HG03159 (cell line): Measurements from ENCODE around the gene RAB20.
A peak's percentile ranks its signal among the peaks of the same experiment; 100 is the strongest.
"Not testable (repeated sequence)": the region's sequence is repeated elsewhere in the genome, so short reads cannot be mapped to it uniquely, and the experiment has no call there.

Experiments
- ATAC-seq: cut with Tn5 transposase; IDR thresholded peaks from one replicate; pipeline ENCODE4 v1.9.1; 2021; ENCODE audit warnings: mild to moderate bottlenecking, moderate library complexity; ENCODE audit not compliant: unreplicated experiment

Gene RAB20

GRCh38 chr13:110511509-110512181 lies 49.9 kb downstream of the RAB20 start:
- ATAC-seq = no peak

GRCh38 chr13:110509971-110510786 lies 51.3 kb downstream of the RAB20 start:
- ATAC-seq = peak; percentile 69

- ATAC-seq = no peak
These were observed 52.0 kb downstream of the RAB20 start for GRCh38 chr13:110509478-110509926.

- no peak for ATAC-seq
These were observed 53.7 kb downstream of the RAB20 start for GRCh38 chr13:110507678-110508381.

- no peak for ATAC-seq
These were observed 54.5 kb downstream of the RAB20 start for GRCh38 chr13:110506859-110507566.

- no peak for ATAC-seq
These were observed 55.1 kb downstream of the RAB20 start for GRCh38 chr13:110506396-110506795.

GRCh38 chr13:110505594-110505993 lies 55.9 kb downstream of the RAB20 start:
- ATAC-seq = no peak

GRCh38 chr13:110503979-110504499 lies 57.5 kb downstream of the RAB20 start:
- ATAC-seq = no peak

- no peak for ATAC-seq
These were observed 58.3 kb downstream of the RAB20 start for GRCh38 chr13:110503037-110503901.

GRCh38 chr13:110501188-110501587 lies 60.3 kb downstream of the RAB20 start:
- no peak for ATAC-seq

GRCh38 chr13:110500341-110500740 lies 61.2 kb downstream of the RAB20 start:
- ATAC-seq = no peak

GRCh38 chr13:110499621-110500281 lies 61.8 kb downstream of the RAB20 start:
- no peak for ATAC-seq

GRCh38 chr13:110498765-110499164 lies 62.8 kb downstream of the RAB20 start:
- no peak for ATAC-seq

- ATAC-seq = no peak
These were observed 63.2 kb downstream of the RAB20 start for GRCh38 chr13:110498327-110498726.

GRCh38 chr13:110497896-110498295 lies 63.6 kb downstream of the RAB20 start:
- ATAC-seq = not testable (repeated sequence)

GRCh38 chr13:110497003-110497402 lies 64.5 kb downstream of the RAB20 start:
- no peak for ATAC-seq

GRCh38 chr13:110496281-110496680 lies 65.2 kb downstream of the RAB20 start:
- ATAC-seq = no peak

- no peak for ATAC-seq
These were observed 65.6 kb downstream of the RAB20 start for GRCh38 chr13:110495881-110496280.

GRCh38 chr13:110495376-110495775 lies 66.1 kb downstream of the RAB20 start:
- no peak for ATAC-seq
